ENCODE results near the gene PSAT1. TPM values are rescaled to one million over a fixed set of nuclear protein-coding genes. Genes with fewer than 3 reads are reported as not detected.

PSAT1 gene
- total and polyA plus RNA-seq, 2 experiments from 2014 or later: 368 to 510 TPM

DNA sequence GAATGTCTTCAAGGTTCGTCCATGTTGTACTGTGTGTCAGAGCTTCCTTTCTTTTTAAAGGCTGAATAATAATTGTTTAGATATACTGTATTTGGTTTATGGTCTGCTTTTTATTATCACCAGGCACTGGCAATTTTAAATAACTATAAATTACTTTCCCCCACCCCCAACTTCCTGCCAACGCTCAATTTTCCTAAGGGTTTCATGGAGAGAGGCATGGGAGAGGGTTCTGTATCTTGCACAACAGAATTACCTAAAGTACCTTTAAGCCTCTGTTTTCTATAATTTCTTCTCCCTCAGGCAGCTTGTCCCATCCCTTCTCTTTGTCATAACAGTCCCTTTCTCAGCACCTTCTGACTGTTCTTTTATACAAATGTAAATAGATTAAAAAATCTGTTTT lies 10.4 kb downstream of the PSAT1 start:
- Histone ChIP-seq H3K4me1 (ENCODE audit: insufficient read depth) (no peaks in the 10 kb centered on the region), H3K79me2 (ENCODE audit: insufficient read depth) (peaks cover 22% of the 10 kb centered on the region; the same call in 1 of the 2 replicates), H3K9me2 (ENCODE audit: insufficient read depth) (no peaks in the 10 kb centered on the region), H3K27ac (no peak overlapping the region), H3K4me2 (ENCODE audit: unreplicated experiment) (no peak overlapping the region), H4K20me1 (ENCODE audit: insufficient read depth) (no peaks in the 10 kb centered on the region), H3K27me3 (replicated peaks; ENCODE audit: insufficient read depth) (no peaks in the 10 kb centered on the region), H3K36me3 (ENCODE audit: low read depth) (peaks cover 63% of the 10 kb centered on the region), H3F3A (ENCODE audit: insufficient read depth) (no peaks in the 10 kb centered on the region), H3K9ac (no peak overlapping the region), H3K4me3 (no peak overlapping the region), H3K9me3 (ENCODE audit: low read depth) (no peaks in the 10 kb centered on the region), H2AFZ (no peak overlapping the region)
- no peak for TF ChIP-seq EZH2phosphoT487 (IDR thresholded peaks at IDR 0.05; ENCODE audit: insufficient read depth, low read depth)
- TF ChIP-seq EZH2 (IDR thresholded peaks at IDR 0.05; ENCODE audit: insufficient read depth, poor library complexity, severe bottlenecking): no peak
- in situ Hi-C loops (cut with MboI): no loop called here
- no peak for DNase-seq
- 83 to 86% methylated on average over 2 of the region's 2 CpGs for WGBS, 2 experiments (ENCODE audit: low coverage in 1 of 2, low lambda C conversion rate in 2 of 2, missing lambda C conversion rate in 2 of 2)

DNA sequence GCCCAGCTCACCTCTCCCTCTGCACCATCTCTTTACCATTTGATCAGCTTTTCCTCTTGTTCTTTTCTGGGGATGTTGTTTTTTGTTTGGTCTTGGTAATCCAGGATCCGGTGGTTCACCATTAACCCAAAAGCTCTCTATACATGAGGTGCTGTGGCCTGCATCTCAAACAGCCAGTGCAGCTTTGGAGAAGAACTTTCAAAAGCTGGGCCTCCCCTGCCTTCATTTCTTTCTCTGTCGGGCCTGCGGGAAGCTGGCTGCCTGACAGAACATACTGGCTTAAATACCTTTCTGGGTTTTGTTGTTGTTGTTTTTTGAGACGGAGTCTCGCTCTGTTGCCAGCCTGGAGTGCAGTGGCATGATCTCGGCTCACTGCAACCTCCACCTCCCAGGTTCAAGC lies 12.1 kb downstream of the PSAT1 start:
- no peak overlapping the region for H3K4me2 ChIP-seq (ENCODE audit: unreplicated experiment)
- no peak overlapping the region for H2AFZ ChIP-seq
- no peaks in the 10 kb centered on the region for H3K9me3 ChIP-seq (ENCODE audit: low read depth)
- no peak overlapping the region for H3K9ac ChIP-seq
- H3K4me1 ChIP-seq (ENCODE audit: insufficient read depth): no peaks in the 10 kb centered on the region
- H3K27ac ChIP-seq: no peak overlapping the region
- peaks cover 9% of the 10 kb centered on the region; the same call in 1 of the 2 replicates for H3K79me2 ChIP-seq (ENCODE audit: insufficient read depth)
- peaks cover 61% of the 10 kb centered on the region for H3K36me3 ChIP-seq (ENCODE audit: low read depth)
- no peaks in the 10 kb centered on the region for H3F3A ChIP-seq (ENCODE audit: insufficient read depth)
- no peak for DNase-seq
- no peak for TF ChIP-seq EZH2phosphoT487 (IDR thresholded peaks at IDR 0.05; ENCODE audit: insufficient read depth, low read depth)
- no peak for TF ChIP-seq EZH2 (IDR thresholded peaks at IDR 0.05; ENCODE audit: insufficient read depth, poor library complexity, severe bottlenecking)
- 80 to 88% methylated on average over 6 of the region's 6 CpGs for WGBS, 2 experiments (ENCODE audit: low coverage in 1 of 2, low lambda C conversion rate in 2 of 2, missing lambda C conversion rate in 2 of 2)
- no peak overlapping the region for H3K4me3 ChIP-seq
- no peaks in the 10 kb centered on the region for H4K20me1 ChIP-seq (ENCODE audit: insufficient read depth)
- no peaks in the 10 kb centered on the region for H3K27me3 ChIP-seq (replicated peaks; ENCODE audit: insufficient read depth)
- H3K9me2 ChIP-seq (ENCODE audit: insufficient read depth): no peaks in the 10 kb centered on the region
- in situ Hi-C loops (cut with MboI): no loop called here

DNA sequence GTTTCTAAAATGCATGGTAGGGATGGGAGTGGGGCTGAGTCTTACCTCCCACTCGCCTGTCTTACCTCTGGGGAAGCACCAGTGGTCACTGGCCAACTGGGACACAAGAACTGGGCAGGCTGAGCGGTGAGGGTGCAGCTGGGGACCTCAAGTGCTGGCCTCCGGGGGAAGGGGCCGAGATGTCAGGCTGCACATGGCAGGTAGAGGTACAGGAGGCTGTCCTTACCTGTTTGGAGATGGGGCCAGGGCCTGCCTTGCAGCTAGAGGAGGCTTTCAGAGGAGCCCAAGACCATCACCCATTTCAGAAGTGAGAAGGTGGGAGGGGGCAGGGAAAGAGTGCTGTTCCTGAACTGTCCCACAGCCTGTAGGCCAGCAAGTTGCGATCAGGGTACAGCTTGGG lies 14.2 kb downstream of the PSAT1 start:
- H3K79me2 ChIP-seq (ENCODE audit: insufficient read depth): peaks cover 13% of the 10 kb centered on the region; the same call in 1 of the 2 replicates
- H3K9me2 ChIP-seq (ENCODE audit: insufficient read depth): no peaks in the 10 kb centered on the region
- no peaks in the 10 kb centered on the region for H3F3A ChIP-seq (ENCODE audit: insufficient read depth)
- in situ Hi-C loops (cut with MboI): no loop called here
- WGBS, 2 experiments (ENCODE audit: low coverage in 1 of 2, low lambda C conversion rate in 2 of 2, missing lambda C conversion rate in 2 of 2): 83 to 93% methylated on average over 5 of the region's 5 CpGs
- H4K20me1 ChIP-seq (ENCODE audit: insufficient read depth): no peaks in the 10 kb centered on the region
- no peak overlapping the region for H3K4me2 ChIP-seq (ENCODE audit: unreplicated experiment)
- H3K9ac ChIP-seq: no peak overlapping the region
- no peak for DNase-seq
- no peak overlapping the region for H2AFZ ChIP-seq
- H3K36me3 ChIP-seq (ENCODE audit: low read depth): peaks cover 41% of the 10 kb centered on the region
- H3K27ac ChIP-seq: no peak overlapping the region
- H3K9me3 ChIP-seq (ENCODE audit: low read depth): no peaks in the 10 kb centered on the region
- no peaks in the 10 kb centered on the region for H3K27me3 ChIP-seq (replicated peaks; ENCODE audit: insufficient read depth)
- TF ChIP-seq EZH2 (IDR thresholded peaks at IDR 0.05; ENCODE audit: insufficient read depth, poor library complexity, severe bottlenecking) (no peak), EZH2phosphoT487 (IDR thresholded peaks at IDR 0.05; ENCODE audit: insufficient read depth, low read depth) (no peak)
- H3K4me3 ChIP-seq: no peak overlapping the region
- 0 out of 2 replicates have a peak, but pooled peaks cover 6% of the 10 kb centered on the region for H3K4me1 ChIP-seq (ENCODE audit: insufficient read depth)

DNA sequence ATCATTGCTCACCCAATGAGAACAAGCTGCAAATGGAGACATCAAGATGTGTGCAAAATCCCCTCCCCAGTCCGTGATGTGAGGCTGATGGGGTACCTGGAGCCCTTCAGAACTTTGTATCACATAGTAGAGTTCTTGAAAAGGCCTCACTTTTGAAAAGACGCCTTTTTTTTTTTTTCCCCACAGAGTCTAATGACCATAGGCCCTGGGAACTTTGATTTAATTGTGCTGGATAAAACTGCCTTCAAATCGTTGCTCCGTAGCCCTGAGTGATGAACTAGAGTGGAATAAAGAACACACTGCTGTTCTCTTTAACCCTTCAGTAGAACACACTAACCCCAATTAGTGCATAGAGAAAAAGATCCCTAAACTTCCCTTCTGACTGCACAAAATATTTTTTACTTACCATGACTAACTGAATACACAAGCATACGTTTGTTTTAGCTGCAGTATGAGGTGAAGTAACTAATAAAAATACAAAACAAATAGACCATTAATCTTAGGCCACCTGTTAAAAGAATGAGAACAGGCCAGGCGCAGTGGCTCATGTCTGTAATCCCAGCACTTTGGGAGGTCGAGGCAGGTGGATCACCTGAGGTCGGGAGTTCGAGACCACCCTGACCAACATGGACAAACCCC lies 15.1 kb downstream of the PSAT1 start:
- no peaks in the 10 kb centered on the region for H3K9me3 ChIP-seq (ENCODE audit: low read depth)
- in situ Hi-C loops (cut with MboI): no loop called here
- H3K4me2 ChIP-seq (ENCODE audit: unreplicated experiment): no peak overlapping the region
- no peaks in the 10 kb centered on the region for H4K20me1 ChIP-seq (ENCODE audit: insufficient read depth)
- H3K79me2 ChIP-seq (ENCODE audit: insufficient read depth): peaks cover 12% of the 10 kb centered on the region; the same call in 1 of the 2 replicates
- no peak overlapping the region for H3K27ac ChIP-seq
- WGBS, 2 experiments (ENCODE audit: low coverage in 1 of 2, low lambda C conversion rate in 2 of 2, missing lambda C conversion rate in 2 of 2): 71 to 77% methylated on average over 9 of the region's 9 CpGs
- 0 out of 2 replicates have a peak, but pooled peaks cover 6% of the 10 kb centered on the region for H3K4me1 ChIP-seq (ENCODE audit: insufficient read depth)
- no peaks in the 10 kb centered on the region for H3F3A ChIP-seq (ENCODE audit: insufficient read depth)
- no peak for DNase-seq
- H3K27me3 ChIP-seq (replicated peaks; ENCODE audit: insufficient read depth): no peaks in the 10 kb centered on the region
- TF ChIP-seq EZH2phosphoT487 (IDR thresholded peaks at IDR 0.05; ENCODE audit: insufficient read depth, low read depth) (no peak), EZH2 (IDR thresholded peaks at IDR 0.05; ENCODE audit: insufficient read depth, poor library complexity, severe bottlenecking) (no peak)
- H3K9me2 ChIP-seq (ENCODE audit: insufficient read depth): no peaks in the 10 kb centered on the region
- no peak overlapping the region for H3K9ac ChIP-seq
- no peak overlapping the region for H2AFZ ChIP-seq
- H3K36me3 ChIP-seq (ENCODE audit: low read depth): peaks cover 43% of the 10 kb centered on the region
- H3K4me3 ChIP-seq: no peak overlapping the region

Data from GM23248 (cell line).